ENCODE results near the gene SLC16A8.

DNA sequence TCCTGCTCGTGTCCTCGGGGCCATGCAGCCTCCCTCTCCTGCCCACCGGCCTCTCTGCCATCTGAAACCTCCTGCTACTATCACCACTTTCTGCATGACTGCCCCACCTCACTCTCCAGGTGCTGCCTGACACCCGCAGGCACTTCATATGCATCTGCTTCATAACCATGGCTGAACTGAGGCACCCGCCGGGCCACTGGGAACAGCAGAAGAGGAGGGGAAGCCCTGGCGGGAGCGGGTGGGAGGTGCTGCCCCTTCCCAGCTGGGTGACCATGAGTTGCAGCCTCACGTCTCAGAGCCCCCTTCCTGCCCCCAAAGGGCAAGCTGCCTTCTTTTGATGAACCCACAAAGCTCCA, 48.5 kb downstream of the SLC16A8 start:
- TF ChIP-seq, protein P1, sequence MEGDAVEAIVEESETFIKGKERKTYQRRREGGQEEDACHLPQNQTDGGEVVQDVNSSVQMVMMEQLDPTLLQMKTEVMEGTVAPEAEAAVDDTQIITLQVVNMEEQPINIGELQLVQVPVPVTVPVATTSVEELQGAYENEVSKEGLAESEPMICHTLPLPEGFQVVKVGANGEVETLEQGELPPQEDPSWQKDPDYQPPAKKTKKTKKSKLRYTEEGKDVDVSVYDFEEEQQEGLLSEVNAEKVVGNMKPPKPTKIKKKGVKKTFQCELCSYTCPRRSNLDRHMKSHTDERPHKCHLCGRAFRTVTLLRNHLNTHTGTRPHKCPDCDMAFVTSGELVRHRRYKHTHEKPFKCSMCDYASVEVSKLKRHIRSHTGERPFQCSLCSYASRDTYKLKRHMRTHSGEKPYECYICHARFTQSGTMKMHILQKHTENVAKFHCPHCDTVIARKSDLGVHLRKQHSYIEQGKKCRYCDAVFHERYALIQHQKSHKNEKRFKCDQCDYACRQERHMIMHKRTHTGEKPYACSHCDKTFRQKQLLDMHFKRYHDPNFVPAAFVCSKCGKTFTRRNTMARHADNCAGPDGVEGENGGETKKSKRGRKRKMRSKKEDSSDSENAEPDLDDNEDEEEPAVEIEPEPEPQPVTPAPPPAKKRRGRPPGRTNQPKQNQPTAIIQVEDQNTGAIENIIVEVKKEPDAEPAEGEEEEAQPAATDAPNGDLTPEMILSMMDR (IDR thresholded peaks at IDR 0.05) = no peak
- TF ChIP-seq POLR2A (IDR thresholded peaks at IDR 0.05) = no peak
